ENCODE data around the gene CDH3. TPM values are rescaled to one million over a fixed set of nuclear protein-coding genes. Genes with fewer than 3 reads are reported as not detected.

The CDH3 gene
- total and polyA plus RNA-seq, 2 of the 8 experiments (the other 6 are each of a cell fraction or from before 2014, with no cell fraction given) = 146 to 171 TPM

- no peak overlapping the region for H4K91ac ChIP-seq (replicated peaks; ENCODE audit: insufficient read length, low read length)
- H2BK12ac ChIP-seq (ENCODE audit: low read depth, low read length) = no peak overlapping the region
- H3K27ac ChIP-seq (ENCODE audit: low read depth, low read length) = no peak overlapping the region
- CTCF ChIA-PET (ENCODE audit: partially characterized antibody) = interaction anchor here (0.7 to 1.6 kb wide), 3 partner anchors 16 to 169 kb away, joined by 3 to 8 read pairs (median 3); no protein-coding TSS in a partner anchor
- H3K79me1 ChIP-seq (ENCODE audit: low read depth, low read length) = no peaks in the 10 kb centered on the region
- POLR2A ChIA-PET (ENCODE audit: partially characterized antibody) = interaction anchor here (0.6 to 1.2 kb wide), 3 partner anchors 18 to 643 kb away, joined by 3 to 5 read pairs (median 4); no protein-coding TSS in a partner anchor
- H3K27me3 ChIP-seq (replicated peaks in 1 of 4; ENCODE audit: control insufficient read depth in 3 of 4, extremely low read depth in 1 of 4, insufficient read depth in 3 of 4, low read length in 3 of 4) = no peaks in the 10 kb centered on the region
- WGBS, 2 experiments (ENCODE audit: extremely low coverage in 1 of 2, insufficient coverage in 1 of 2, insufficient read length in 1 of 2, insufficient replicate concordance in 2 of 2, low coverage in 1 of 2, low lambda C conversion rate in 2 of 2, missing lambda C conversion rate in 1 of 2) = 92% methylated on average over 5 of the region's 5 CpGs; no CpG with 5 or more reads in 1 of the 2 experiments
- H2AK5ac ChIP-seq (ENCODE audit: low read depth, low read length) = no peak overlapping the region
- H2BK120ac ChIP-seq (replicated peaks; ENCODE audit: low read depth, low read length) = no peak overlapping the region
- H3K18ac ChIP-seq (ENCODE audit: extremely low read depth, low read length) = no peak overlapping the region
- no peak overlapping the region for H3K4me2 ChIP-seq (ENCODE audit: insufficient read depth in 1 of 2, low read depth in 2 of 2, low read length in 2 of 2)
- no peak overlapping the region for H4K8ac ChIP-seq (ENCODE audit: extremely low read depth, insufficient read depth, low read length)
- no peak overlapping the region for H4K5ac ChIP-seq (ENCODE audit: insufficient read length, low read depth, low read length)
- H3K36me3 ChIP-seq (ENCODE audit: control insufficient read depth in 2 of 4, insufficient read depth in 4 of 4, low read length in 3 of 4) = peaks cover 17 to 68% (median 58%) of the 10 kb centered on the region in 4 experiments; a peak in 7 of 8 replicates
- no peak for DNase-seq (ENCODE audit: low read depth in 1 of 2, low spot score in 2 of 2)
- H3K4me3 ChIP-seq (ENCODE audit: extremely low read depth in 1 of 4, insufficient read depth in 2 of 4, low read depth in 3 of 4, low read length in 4 of 4) = no peak overlapping the region
- TF ChIP-seq POLR2AphosphoS5 (IDR thresholded peaks at IDR 0.05; ENCODE audit: low read depth, low read length) (no peak), BRCA1 (IDR thresholded peaks at IDR 0.05; ENCODE audit: low read depth, low read length) (no peak), EGR1 (IDR thresholded peaks at IDR 0.05; ENCODE audit: borderline replicate concordance, low read depth, low read length) (no peak), KDM4A (IDR thresholded peaks at IDR 0.05; ENCODE audit: low read depth, low read length, severe bottlenecking) (no peak), RAD21 (IDR thresholded peaks at IDR 0.05 in 1 of 2, conservative IDR thresholded peaks at IDR 0.05 in 1 of 2; ENCODE audit: low read depth in 2 of 2, low read length in 2 of 2) (no peak), RNF2 (IDR thresholded peaks at IDR 0.05; ENCODE audit: borderline replicate concordance, low read depth, low read length, missing control alignments, poor library complexity, severe bottlenecking) (no peak), TAF7 (optimal IDR thresholded peaks at IDR 0.05; ENCODE audit: borderline replicate concordance, low read depth, low read length) (no peak), SUZ12 (IDR thresholded peaks at IDR 0.05; ENCODE audit: low read length) (no peak), NANOG (IDR thresholded peaks at IDR 0.05; ENCODE audit: insufficient read depth, low read depth, low read length, poor library complexity, severe bottlenecking) (no peak), SIRT6 (IDR thresholded peaks at IDR 0.05; ENCODE audit: low read length) (no peak), CTBP2 (IDR thresholded peaks at IDR 0.05; ENCODE audit: borderline replicate concordance, insufficient read depth, insufficient read length, low read length) (no peak), JUND (IDR thresholded peaks at IDR 0.05; ENCODE audit: low read length) (no peak)
- H3K9me3 ChIP-seq (ENCODE audit: insufficient read depth in 2 of 2, low read depth in 1 of 2, low read length in 1 of 2) = no peaks in the 10 kb centered on the region
- 0 out of 2 replicates have a peak, but pooled peaks cover 2% of the 10 kb centered on the region for H3K23me2 ChIP-seq (ENCODE audit: low read depth, low read length)
- no peak overlapping the region for H2BK20ac ChIP-seq (ENCODE audit: low read length)
- peak overlapping the region in 1 of 4 experiments; percentile 11; a peak in 1 of 7 replicates for H3K9ac ChIP-seq (replicated peaks in 1 of 4; ENCODE audit: extremely low read depth in 1 of 4, low read depth in 3 of 4, low read length in 3 of 4)
- H3K79me2 ChIP-seq (ENCODE audit: control insufficient read depth in 1 of 2, insufficient read depth in 2 of 2, low read length in 2 of 2) = no peaks in the 10 kb centered on the region
- no peak overlapping the region for H3K14ac ChIP-seq (ENCODE audit: insufficient read length)
- H2BK15ac ChIP-seq (ENCODE audit: low read length) = no peak overlapping the region
- H3K4ac ChIP-seq (replicated peaks; ENCODE audit: insufficient read length, low read depth, low read length) = no peak overlapping the region
- peaks cover 0 to 6% of the 10 kb centered on the region in 2 experiments for H4K20me1 ChIP-seq (replicated peaks in 1 of 2; ENCODE audit: control insufficient read depth in 1 of 2, insufficient read depth in 2 of 2, low read length in 2 of 2)
- FAIRE-seq = no peak
- H2AFZ ChIP-seq (ENCODE audit: low read length) = no peak overlapping the region
- H3K4me1 ChIP-seq (replicated peaks in 1 of 4; ENCODE audit: control insufficient read depth in 3 of 4, insufficient read depth in 4 of 4, low read length in 3 of 4) = no peaks in the 10 kb centered on the region
- no peak overlapping the region for H2BK5ac ChIP-seq (ENCODE audit: low read depth, low read length)
- no peak overlapping the region for H3K23ac ChIP-seq (ENCODE audit: insufficient read length)
- no peak overlapping the region for H3K56ac ChIP-seq (replicated peaks; ENCODE audit: insufficient read length, low read depth, low read length)
Observed at GRCh38 chr16:68686905-68687304, 41.8 kb downstream of the CDH3 start.
